ENCODE measurements around the gene RGS17. TPM values are rescaled to one million over a fixed set of nuclear protein-coding genes. Genes with fewer than 3 reads are reported as not detected.
"Not testable (repeated sequence)": the region's sequence is repeated elsewhere in the genome, so short reads cannot be mapped to it uniquely, and the experiment has no call there.

The RGS17 gene
- total RNA-seq, 1 donor = 1.3 TPM

- TF ChIP-seq, protein P1, sequence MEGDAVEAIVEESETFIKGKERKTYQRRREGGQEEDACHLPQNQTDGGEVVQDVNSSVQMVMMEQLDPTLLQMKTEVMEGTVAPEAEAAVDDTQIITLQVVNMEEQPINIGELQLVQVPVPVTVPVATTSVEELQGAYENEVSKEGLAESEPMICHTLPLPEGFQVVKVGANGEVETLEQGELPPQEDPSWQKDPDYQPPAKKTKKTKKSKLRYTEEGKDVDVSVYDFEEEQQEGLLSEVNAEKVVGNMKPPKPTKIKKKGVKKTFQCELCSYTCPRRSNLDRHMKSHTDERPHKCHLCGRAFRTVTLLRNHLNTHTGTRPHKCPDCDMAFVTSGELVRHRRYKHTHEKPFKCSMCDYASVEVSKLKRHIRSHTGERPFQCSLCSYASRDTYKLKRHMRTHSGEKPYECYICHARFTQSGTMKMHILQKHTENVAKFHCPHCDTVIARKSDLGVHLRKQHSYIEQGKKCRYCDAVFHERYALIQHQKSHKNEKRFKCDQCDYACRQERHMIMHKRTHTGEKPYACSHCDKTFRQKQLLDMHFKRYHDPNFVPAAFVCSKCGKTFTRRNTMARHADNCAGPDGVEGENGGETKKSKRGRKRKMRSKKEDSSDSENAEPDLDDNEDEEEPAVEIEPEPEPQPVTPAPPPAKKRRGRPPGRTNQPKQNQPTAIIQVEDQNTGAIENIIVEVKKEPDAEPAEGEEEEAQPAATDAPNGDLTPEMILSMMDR (IDR thresholded peaks at IDR 0.05; ENCODE audit: insufficient read depth, low read depth, low read length) = no peak
- DNase-seq (ENCODE audit: low read depth) = no peak
- no peak overlapping the region for H3K4me3 ChIP-seq (ENCODE audit: low read depth, low read length)
These were observed 4.9 kb downstream of the RGS17 start for GRCh38 chr6:153126218-153126617.

DNA sequence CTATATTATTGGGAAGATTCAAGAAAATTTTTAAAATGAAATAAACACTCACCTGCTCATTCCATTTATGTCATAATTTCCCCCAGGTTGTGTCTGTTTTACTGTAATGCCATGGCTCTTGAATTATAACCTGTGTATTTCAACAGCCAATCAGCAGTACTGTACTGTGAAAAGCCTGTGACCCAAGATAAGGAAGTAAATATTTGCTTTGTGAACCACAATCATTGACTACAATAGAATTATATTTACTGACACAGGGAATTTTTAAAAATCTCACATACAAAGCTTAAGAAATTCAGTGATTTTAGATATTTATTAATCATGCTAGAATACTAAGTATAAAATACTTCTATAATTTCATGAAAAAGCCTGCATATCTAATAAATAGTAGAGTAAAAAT, 6.0 kb downstream of the RGS17 start:
- no peak overlapping the region for H3K4me3 ChIP-seq (ENCODE audit: low read depth, low read length)
- no peak for DNase-seq (ENCODE audit: low read depth)
- TF ChIP-seq, protein P1 (IDR thresholded peaks at IDR 0.05; ENCODE audit: insufficient read depth, low read depth, low read length) = no peak

DNA sequence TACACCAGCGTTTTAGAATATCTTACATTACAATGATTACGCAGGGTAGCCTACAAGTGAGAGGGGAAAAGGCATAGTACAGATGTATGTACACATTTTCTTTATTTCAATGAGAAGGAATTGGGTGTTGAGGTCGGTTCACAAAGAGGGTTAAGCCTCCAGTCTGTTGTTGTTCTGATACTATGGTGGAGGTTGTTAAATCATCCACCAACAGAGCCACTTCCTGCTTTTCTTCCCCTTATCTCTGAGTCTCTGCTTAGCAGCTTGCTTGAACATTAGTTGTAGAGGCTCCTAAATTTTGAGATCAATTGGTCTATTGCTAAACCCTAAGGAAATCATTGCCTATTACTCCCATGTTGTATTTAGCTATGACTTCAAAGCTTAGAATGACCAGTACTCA, 7.3 kb downstream of the RGS17 start:
- no peak for DNase-seq (ENCODE audit: low read depth)
- no peak overlapping the region for H3K4me3 ChIP-seq (ENCODE audit: low read depth, low read length)
- TF ChIP-seq, protein P1 (IDR thresholded peaks at IDR 0.05; ENCODE audit: insufficient read depth, low read depth, low read length) = no peak

DNA sequence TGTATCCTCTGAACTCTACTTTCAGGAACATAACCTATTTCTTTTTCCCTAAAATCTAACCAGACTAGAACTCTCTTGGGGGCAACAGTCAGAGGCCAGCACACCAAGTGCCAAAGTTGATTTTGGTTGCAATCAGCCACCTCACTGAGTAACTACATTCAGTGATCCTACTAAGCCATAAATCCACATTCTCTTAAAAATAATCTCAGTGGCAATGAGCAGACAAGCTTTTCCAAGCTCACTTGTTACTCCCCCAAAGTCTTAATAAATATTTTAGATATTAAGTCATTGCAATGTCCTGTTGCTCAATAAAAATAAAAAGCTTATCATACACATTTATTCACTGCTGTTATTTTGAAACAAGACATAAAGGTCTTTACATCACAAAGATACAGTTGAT, 9.8 kb downstream of the RGS17 start:
- no peak overlapping the region for H3K4me3 ChIP-seq (ENCODE audit: low read depth, low read length)
- peak; percentile 43 for DNase-seq (ENCODE audit: low read depth)
- TF ChIP-seq, protein P1 (IDR thresholded peaks at IDR 0.05; ENCODE audit: insufficient read depth, low read depth, low read length) = no peak

GRCh38 chr6:153117986-153118879, 12.8 kb downstream of the RGS17 start:
- no peak overlapping the region for H3K4me3 ChIP-seq (ENCODE audit: low read depth, low read length)
- TF ChIP-seq, protein P1 (IDR thresholded peaks at IDR 0.05; ENCODE audit: insufficient read depth, low read depth, low read length) = no peak
- DNase-seq (ENCODE audit: low read depth) = peak; percentile 80

DNA sequence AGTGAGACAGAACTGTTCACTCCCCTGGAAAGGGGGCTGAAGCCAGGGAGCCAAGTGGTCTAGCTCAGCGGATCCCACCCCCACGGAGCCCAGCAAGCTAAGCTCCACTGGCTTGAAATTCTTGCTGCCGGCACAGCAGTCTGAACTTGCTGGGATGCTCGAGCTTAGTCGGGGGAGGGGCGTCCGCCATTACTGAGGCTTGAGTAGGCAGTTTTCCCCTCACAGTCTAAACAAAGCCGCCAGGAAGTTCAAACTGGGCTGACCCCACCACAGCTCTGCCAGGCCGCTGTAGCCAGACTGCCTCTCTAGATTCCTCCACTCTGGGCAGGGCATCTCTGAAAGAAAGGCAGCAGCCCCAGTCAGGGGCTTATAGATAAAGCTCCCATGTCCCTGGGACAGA, 20.0 kb downstream of the RGS17 start:
- DNase-seq (ENCODE audit: low read depth); H3K4me3 ChIP-seq (ENCODE audit: low read depth, low read length): not testable (repeated sequence)

- H3K4me3 ChIP-seq (ENCODE audit: low read depth, low read length); DNase-seq (ENCODE audit: low read depth): not testable (repeated sequence)
These were observed 20.5 kb downstream of the RGS17 start for GRCh38 chr6:153110612-153111011.

DNA sequence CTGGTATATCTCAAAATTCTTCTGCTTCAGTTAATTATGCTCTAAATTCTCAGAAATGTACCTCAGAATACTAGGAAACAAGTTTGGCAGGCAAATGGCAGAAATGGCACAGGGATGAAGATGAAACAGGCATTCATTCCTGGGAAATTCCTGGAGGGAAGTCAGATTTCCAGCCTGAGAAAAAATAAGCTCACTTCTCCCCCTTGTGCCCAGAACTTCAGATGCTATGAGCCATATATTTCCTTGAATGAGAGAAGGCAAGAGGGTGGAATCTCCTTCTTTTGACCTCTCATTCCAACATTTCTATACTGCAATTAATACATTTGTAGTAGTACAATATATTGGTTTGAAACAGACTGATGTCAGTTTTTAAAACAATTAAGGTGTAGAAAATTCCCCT, 22.8 kb downstream of the RGS17 start:
- TF ChIP-seq, protein P1 (IDR thresholded peaks at IDR 0.05; ENCODE audit: insufficient read depth, low read depth, low read length) = peak; percentile 56
- H3K4me3 ChIP-seq (ENCODE audit: low read depth, low read length) = no peak overlapping the region
- peak; percentile 49 for DNase-seq (ENCODE audit: low read depth)

Data from fibroblast of villous mesenchyme (primary cell).